GM10266 (cell line): ENCODE results near the gene KIAA0825.
A peak's percentile ranks its signal among the peaks of the same experiment; 100 is the strongest.

ENCODE experiments used
- DNase-seq: peaks from one replicate; pipeline ENCODE4 v3.0.0; 2012; ENCODE audit errors: extremely low spot score
- CTCF ChIP-seq: IDR thresholded peaks from 2 replicates; pipeline ENCODE4 v1.5.1; 2012; ENCODE audit warnings: mild to moderate bottlenecking, low read depth; ENCODE audit not compliant: control insufficient read depth, insufficient read depth; ENCODE audit errors: missing control alignments

KIAA0825 gene

DNA sequence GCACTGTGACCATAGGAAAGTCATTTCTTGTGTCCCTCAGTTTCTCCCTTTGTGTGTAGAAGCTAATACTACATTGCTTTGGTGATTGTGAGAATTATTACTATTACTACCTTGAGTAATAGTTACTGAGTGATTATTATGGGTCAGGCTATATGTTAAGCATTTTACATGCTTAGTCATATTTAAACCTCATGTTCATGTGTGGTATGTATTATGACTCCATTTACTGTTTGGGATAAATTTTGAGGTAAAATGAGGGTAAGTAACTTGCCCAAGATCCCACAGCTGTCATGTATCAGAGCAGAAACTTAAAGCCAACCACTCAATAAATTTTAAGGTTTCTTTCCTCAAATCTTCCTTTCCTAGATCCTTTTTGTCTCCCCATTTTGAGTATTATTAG is 28.4 kb upstream of the KIAA0825 start:
- TF ChIP-seq CTCF, result no peak
- DNase-seq, result no peak

- TF ChIP-seq CTCF, result no peak
- DNase-seq, result no peak
These were observed 26.6 kb upstream of the KIAA0825 start for GRCh38 chr5:94645053-94645452.

DNA sequence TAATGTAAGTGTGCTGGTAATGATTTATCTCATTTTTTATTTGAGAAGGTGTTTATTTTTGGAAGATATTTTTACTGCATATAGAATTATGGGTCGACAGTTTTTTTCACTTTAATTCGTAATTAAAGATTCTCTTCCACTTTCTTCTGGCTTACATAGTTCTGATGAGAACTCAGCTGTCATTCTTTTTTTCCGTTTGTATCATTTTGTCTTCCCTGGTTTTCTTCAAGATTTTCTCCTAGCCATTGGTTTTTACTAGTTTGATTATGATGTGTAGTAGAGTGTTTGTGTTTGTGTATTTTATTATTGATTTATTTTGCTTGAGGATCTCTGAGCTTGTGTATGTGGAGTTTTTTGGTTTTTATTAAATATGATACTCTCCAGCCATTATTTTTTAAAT is 21.8 kb upstream of the KIAA0825 start:
- DNase-seq, result no peak
- TF ChIP-seq CTCF, result no peak

DNA sequence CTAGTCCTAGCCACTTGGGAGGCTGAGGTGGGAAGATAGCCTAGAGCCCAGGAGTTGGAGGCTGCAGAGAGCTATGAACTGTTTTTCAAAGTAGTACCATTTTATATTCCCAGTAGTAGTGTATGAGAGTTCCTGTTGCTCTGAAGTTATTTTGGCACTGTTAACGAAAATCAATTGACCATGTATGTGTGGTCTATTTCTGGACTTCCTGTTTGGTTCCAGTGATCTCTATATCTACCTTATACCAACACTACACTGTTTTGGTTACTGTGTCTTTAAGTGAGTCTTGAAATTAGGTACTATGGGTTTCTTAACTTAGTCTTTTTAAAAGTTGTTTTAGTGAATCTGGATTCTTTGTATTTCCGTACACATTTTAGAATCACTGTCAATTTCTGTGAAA is 13.6 kb upstream of the KIAA0825 start:
- TF ChIP-seq CTCF, result no peak
- peak; percentile 10 for DNase-seq

DNA sequence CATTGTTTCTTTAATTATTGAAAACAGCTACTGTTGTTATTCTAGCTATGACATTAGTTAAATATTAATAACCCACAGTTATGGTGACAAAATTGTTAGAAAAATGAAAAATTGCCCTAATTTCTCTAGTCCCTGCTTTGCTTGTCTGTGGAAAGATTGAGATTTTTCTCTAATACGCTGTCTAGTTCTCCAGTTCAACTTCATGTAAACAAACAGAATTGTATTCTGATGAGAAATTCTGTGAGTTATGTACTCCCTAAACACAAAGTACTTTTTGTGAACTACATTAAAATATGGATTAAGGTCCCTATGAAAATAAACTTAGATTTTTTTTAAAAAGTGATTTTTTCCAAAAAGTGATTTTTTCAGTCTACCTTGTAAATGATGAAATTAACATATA is 8.8 kb upstream of the KIAA0825 start:
- DNase-seq, result no peak
- no peak for TF ChIP-seq CTCF

DNA sequence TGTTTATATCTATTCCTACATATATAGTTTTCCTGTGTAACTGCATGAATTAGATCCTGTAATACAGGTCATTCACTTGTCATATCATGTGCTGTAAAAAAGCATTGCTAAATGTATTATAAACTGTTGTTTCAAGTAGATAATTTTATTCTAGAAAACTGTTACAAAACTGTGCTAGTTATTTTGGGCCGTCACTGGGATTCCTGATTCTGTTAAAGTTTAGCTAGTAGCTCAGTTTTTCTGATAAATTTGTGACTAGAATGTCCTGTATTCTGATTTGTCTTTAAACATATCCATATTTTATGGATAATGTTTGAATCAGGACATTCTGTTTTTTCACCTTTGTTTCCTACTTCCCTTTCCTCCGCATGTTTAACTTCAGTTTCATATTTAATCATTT is 5.5 kb upstream of the KIAA0825 start:
- no peak for TF ChIP-seq CTCF
- DNase-seq, result no peak

GRCh38 chr5:94623011-94623410 is 4.6 kb upstream of the KIAA0825 start:
- no peak for TF ChIP-seq CTCF
- DNase-seq, result no peak

GRCh38 chr5:94621763-94622162 is 3.4 kb upstream of the KIAA0825 start:
- no peak for DNase-seq
- TF ChIP-seq CTCF, result no peak
